Stomach smooth muscle (tissue), 2 donors: Measurements from ENCODE around the gene NTN4.
A peak's percentile ranks its signal among the peaks of the same experiment; 100 is the strongest.
"Not testable (repeated sequence)": the region's sequence is repeated elsewhere in the genome, so short reads cannot be mapped to it uniquely, and the experiment has no call there.

ENCODE experiments used
- H3K27ac ChIP-seq: one replicate; pipeline ENCODE4 v1.7.0; 2013; ENCODE audit warnings: mild to moderate bottlenecking, low read length, inconsistent platforms
- H3K27me3 ChIP-seq, 2 donors: one replicate each; pipeline ENCODE4 v1.7.0; 2013; ENCODE audit warnings: low read length in 2 of 2; ENCODE audit not compliant: insufficient read depth in 2 of 2, control insufficient read depth in 1 of 2
- H3K36me3 ChIP-seq, 2 donors: one replicate each; pipeline ENCODE4 v1.7.0; 2013; ENCODE audit warnings: low read length in 2 of 2; ENCODE audit not compliant: control insufficient read depth in 2 of 2, insufficient read depth in 2 of 2
- H3K4me1 ChIP-seq: one replicate; pipeline ENCODE4 v1.7.0; 2013; ENCODE audit warnings: low read length; ENCODE audit not compliant: control insufficient read depth, insufficient read depth
- H3K4me3 ChIP-seq, 2 donors: one replicate each; pipeline ENCODE4 v1.7.0; 2013; ENCODE audit warnings: low read length in 2 of 2
- H3K9ac ChIP-seq, 2 donors: one replicate each; pipeline ENCODE4 v1.7.0; 2013; ENCODE audit warnings: low read length in 2 of 2, mild to moderate bottlenecking in 1 of 2
- H3K9me3 ChIP-seq, 2 donors: one replicate each; pipeline ENCODE4 v1.7.0; 2013; ENCODE audit warnings: low read length in 2 of 2; ENCODE audit not compliant: control insufficient read depth in 2 of 2
- donor health status: healthy.
- donor health status: Pancreatic carcinoma.

NTN4 gene

DNA sequence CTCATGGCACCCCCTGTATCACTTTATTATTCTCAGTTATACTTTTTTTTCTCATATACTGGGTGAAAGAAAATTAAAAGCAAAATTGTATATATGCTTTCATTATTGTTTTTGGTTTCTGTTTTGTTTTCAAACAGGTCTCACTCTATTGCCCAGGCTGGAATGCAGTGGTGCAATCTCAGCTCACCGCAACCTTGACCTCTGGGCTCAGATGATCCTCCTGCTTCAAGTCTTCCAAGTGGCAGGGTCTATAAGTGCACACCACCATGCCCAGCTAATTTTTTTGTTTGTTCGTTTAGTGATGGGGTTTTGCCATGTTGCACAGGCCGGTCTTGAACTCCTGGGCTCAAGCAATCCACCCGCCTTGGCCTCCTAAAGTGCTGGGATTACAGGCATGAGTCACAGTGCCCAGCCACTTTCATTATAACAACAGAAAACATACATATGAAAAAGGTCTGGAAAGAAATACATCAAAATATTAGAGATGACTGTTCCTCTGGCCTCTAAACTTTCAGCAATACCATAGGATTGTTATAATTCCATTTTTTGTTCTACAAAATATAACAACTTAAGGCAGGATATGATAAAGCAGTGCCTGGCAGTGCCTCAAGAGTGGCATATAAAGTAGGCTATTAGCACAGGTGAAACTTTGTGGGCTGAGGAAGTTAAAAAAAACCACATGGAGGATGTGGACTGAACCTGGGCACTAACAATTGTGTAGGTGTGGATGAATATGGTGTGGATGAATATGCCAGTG is 5.8 kb upstream of the NTN4 start:
- Histone ChIP-seq H3K4me3 (no peak overlapping the region), H3K36me3 (no peaks in the 10 kb centered on the region), H3K27ac (no peak overlapping the region), H3K4me1 (peaks cover 2% of the 10 kb centered on the region), H3K9me3 (no peaks in the 10 kb centered on the region), H3K27me3 (no peaks in the 10 kb centered on the region), H3K9ac (no peak overlapping the region)

DNA sequence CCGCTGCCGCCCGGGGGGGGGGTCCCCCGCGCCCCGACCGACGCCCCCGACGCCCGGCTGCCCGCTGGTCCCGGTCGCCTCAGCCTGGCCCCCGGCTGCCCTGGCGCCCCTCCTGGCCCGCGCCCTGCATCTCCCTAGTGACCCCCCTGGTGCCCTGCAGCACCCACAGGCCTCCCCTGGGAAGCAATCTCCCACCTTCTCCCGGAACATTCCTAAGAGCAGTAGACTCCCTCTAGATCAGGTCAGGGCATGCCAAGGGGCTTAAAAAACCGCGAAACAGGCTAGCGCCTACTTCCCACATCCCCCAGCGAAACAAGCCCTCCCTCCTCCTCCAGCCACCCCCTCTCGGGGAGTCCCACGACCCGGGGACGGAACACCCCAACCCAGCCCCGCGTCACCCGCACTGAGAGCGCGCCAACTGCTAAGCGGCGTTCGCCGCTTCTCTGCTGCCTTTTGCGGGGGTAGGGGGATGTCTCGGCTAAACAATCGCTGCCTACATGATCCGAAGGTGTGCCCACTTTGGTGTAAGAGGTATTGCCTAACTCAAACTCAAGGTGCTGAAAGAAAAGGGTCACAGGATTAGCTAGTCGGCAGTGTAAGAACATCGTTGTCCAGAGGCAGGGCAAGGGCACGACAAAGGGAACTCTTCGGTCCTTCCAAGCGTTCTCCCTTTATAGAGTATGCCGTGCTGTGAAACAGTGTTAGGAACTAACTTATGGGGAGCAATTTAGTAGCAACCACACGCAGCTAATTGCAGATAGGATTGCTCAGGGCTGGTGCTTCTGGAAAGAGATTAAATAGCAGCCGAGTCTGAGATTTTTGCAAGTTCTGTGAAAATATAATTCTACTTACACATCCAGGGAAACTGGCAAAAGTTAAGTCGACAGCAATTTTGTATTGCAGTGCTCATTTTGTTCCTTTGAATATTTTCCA is 619 bp upstream of the NTN4 start:
- peak overlapping the region; percentile 77 for H3K27ac ChIP-seq
- H3K4me3 ChIP-seq, result peak overlapping the region; percentile 81 to 84
- peaks cover 0 to 3% of the 10 kb centered on the region in 2 donors for H3K36me3 ChIP-seq
- no peaks in the 10 kb centered on the region for H3K9me3 ChIP-seq
- peaks cover 16% of the 10 kb centered on the region for H3K4me1 ChIP-seq
- no peaks in the 10 kb centered on the region for H3K27me3 ChIP-seq
- peak overlapping the region; percentile 73 to 80 for H3K9ac ChIP-seq

DNA sequence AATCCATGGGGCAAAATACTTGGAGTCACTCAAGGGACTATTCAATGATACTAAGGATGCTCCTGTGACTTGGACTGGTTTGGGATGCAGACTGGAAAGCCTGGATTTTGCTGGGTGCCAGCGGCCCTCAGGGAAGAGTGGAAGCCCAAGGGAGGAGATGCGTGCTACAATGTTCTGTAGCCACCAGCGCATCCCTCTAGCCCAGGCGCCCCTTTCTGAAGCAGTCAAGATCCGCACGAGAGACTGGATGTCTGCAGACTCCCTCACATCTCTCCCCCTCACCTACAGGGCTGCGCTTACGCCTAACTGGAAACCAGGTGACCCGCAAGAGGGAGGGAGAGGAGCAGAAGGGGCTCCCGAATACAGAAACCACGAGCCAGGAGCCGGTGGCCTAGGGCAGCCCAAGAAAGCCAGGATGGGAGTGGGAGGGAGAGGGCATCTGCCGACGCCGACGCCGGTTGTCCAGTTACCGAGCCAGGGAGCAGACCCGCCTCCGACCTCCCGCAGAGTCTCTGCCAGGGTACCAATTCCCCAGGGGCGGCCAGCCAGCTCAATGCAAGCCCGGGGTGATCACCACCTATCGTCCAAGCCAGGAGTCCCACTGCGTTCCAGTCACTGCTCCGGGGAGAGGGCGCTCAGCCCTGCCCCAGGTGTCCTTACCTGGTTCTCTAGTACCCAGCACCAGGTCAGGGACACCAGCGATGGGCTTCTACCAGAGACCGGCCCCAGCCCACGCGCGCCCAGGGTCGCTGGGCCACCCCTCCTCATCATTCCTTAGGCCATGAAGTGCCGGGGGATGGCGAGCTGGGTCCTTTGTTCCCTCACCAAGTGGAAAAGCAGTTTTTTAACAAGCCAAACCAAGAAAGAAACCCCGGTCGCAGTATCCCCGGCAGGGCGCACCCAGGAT is 1.2 kb downstream of the NTN4 start:
- no peaks in the 10 kb centered on the region for H3K27me3 ChIP-seq
- H3K4me1 ChIP-seq, result peaks cover 16% of the 10 kb centered on the region
- no peak overlapping the region for H3K27ac ChIP-seq

DNA sequence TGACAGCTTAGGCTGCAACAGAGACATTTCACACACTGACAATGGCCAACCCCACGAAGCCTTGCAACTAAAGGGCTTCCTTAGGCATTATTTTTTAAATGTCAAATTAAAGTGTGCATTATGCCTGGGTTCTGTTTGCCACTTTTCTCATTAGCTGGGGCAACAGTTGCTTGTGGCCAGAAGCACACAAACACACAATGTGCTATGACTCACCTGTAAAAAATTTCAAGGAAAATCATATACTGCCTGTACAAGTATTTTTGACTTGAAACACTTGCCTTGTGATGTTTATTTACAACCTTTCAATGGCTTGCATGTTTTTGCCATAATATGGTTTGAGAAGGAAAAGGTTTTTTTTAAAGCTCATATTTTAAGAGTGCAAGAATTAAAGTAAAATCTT is 1.9 kb downstream of the NTN4 start:
- Histone ChIP-seq H3K9me3 (no peaks in the 10 kb centered on the region), H3K4me3 (peak overlapping the region; percentile 76 to 84), H3K9ac (no peak overlapping the region), H3K27ac (no peak overlapping the region), H3K4me1 (peaks cover 16% of the 10 kb centered on the region), H3K27me3 (no peaks in the 10 kb centered on the region), H3K36me3 (peaks cover 0 to 3% of the 10 kb centered on the region in 2 donors)

More for the DNA sequence above, 1.2 kb downstream of the NTN4 start:
- Histone ChIP-seq H3K9ac (peak overlapping the region; percentile 58 to 66), H3K36me3 (peaks cover 0 to 3% of the 10 kb centered on the region in 2 donors), H3K9me3 (no peaks in the 10 kb centered on the region), H3K4me3 (peak overlapping the region; percentile 76 to 84)

DNA sequence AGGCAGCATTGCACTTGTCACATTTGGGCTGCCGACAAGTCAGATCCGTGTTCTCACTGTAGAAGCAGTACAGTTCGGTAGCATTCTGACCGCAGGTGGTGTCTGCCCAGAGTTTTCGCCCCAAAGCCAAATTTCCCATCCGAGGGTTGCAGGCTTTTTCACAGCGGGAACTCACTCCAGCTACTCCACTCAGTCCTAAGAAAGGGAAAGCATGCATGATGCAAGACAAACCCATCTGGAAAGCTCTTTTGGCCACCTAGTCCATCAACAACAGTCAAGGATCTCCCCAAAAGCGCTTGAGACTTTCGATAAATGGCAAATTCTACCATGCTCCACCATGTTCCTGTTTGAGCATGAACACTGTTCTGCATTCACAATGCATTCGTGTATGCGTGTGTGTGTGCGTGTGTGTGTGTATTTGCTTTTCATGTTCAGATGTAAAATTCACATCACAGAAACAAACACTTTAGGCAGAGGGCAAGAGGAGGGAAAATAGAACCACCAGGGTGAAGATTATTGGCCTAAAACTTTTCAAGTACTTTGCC is 3.2 kb downstream of the NTN4 start:
- Histone ChIP-seq H3K4me1 (peaks cover 16% of the 10 kb centered on the region), H3K4me3 (peak overlapping the region in 1 of 2 donors; percentile 22), H3K9me3 (no peaks in the 10 kb centered on the region), H3K9ac (no peak overlapping the region), H3K27me3 (no peaks in the 10 kb centered on the region), H3K36me3 (peaks cover 0 to 6% of the 10 kb centered on the region in 2 donors), H3K27ac (no peak overlapping the region)

DNA sequence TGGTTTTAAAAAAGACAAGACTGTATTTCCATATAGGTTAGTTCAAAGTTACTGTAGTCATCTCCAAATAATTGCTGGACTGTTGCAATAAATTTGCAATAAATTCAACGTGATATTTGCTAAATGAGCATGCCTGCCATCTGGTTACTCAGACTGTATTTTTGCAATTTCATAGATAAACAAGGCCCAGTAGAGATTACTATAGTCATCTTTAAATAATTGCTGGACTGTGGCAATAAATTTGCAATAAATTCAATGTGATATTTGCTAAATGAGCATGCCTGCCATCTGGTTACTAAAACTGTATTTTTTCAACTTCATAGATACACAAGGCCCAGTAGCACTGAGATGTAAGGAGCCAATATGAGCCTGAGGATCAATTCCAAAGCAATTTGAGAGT is 5.6 kb downstream of the NTN4 start:
- Histone ChIP-seq H3K27me3 (no peaks in the 10 kb centered on the region), H3K9ac (no peak overlapping the region), H3K36me3 (peaks cover 0 to 10% of the 10 kb centered on the region in 2 donors), H3K4me1 (peaks cover 9% of the 10 kb centered on the region), H3K27ac (no peak overlapping the region), H3K4me3 (no peak overlapping the region), H3K9me3 (no peaks in the 10 kb centered on the region)

DNA sequence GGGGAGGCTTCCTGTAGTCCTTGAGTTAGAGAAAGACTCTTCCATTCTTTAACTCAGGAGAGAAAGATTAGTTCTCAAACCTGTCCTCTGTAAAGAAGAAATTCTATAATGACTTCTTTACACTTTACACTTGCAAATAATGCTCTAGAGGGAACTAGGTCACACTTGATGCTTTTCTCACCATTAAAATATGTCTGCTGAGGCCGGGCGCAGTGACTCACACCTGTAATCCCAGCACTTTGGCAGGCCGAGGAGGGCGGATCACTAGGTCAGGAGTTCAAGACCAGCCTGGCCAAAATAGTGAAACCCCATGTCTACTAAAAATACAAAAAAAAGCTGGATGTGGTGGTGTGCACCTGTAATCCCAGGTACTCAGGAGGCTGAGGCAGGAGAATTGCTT is 6.3 kb downstream of the NTN4 start:
- Histone ChIP-seq H3K4me1 (peaks cover 4% of the 10 kb centered on the region), H3K9me3 (no peaks in the 10 kb centered on the region), H3K27ac (no peak overlapping the region), H3K9ac (no peak overlapping the region), H3K27me3 (no peaks in the 10 kb centered on the region), H3K36me3 (peaks cover 0 to 10% of the 10 kb centered on the region in 2 donors), H3K4me3 (no peak overlapping the region)

DNA sequence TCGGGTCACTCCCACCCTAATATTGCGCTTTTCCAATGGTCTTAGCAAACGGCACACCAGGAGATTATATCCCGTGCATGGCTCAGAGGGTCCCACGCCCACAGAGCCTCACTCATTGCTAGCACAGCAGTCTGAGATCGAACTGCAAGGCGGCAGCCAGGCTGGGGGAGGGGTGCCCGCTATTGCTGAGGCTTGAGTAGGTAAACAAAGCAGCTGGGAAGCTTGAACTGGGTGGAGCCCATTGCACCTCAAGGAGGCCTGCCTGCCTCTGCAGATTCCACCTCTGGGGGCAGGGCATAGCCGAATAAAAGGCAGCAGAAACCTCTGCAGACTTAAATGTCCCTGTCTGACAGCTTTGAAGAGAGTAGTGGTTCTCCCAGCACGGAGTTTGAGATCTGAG is 15.1 kb downstream of the NTN4 start:
- not testable (repeated sequence) for H3K36me3 ChIP-seq, H3K4me1 ChIP-seq, H3K27me3 ChIP-seq, H3K9me3 ChIP-seq, H3K27ac ChIP-seq, H3K9ac ChIP-seq, H3K4me3 ChIP-seq

DNA sequence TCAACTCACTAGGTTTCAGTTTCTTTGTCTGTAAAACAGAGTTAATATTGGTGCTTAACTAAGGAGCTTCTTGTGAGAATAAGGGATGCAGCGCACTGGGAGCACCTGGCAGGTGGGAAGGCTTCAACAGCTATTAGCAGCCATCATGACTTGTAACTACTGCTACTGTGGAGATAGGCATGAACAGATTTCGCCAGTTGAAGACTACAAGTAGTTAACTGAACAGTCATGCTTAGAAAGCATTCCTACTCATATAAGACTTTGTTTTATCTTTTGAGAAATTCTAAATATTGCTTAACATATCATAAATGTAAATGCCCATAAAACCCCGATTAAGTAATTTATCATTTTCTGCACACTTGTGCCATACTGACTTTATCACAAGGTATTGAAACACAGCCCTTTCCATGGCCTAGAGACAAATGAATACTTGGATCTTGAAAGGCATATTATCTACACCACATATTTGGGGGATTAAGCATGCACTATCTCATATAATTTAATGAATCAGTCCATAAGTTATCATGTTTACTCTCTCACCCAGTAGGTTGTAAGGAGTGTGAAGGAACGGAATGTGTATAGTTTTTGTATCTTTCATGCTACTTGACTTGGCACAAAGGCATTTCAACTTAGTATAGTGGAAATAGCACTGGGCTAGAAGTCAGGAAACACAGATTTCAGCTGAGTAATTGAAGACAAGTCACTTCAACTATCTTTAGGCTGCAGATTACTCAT is 16.1 kb downstream of the NTN4 start:
- no peaks in the 10 kb centered on the region for H3K36me3 ChIP-seq
- no peak overlapping the region for H3K27ac ChIP-seq
- H3K27me3 ChIP-seq, result no peaks in the 10 kb centered on the region
- no peak overlapping the region for H3K9ac ChIP-seq
- no peak overlapping the region for H3K4me3 ChIP-seq
- H3K4me1 ChIP-seq, result no peaks in the 10 kb centered on the region
- no peaks in the 10 kb centered on the region for H3K9me3 ChIP-seq
